NCI-H82 (cell line): ENCODE data around the gene HSPA8.
"Not testable (repeated sequence)": the region's sequence is repeated elsewhere in the genome, so short reads cannot be mapped to it uniquely, and the experiment has no call there.

Source experiments
- DNase-seq: peaks from one replicate; lab custom pipeline; 2025; lab: John Stamatoyannopoulos, UW

HSPA8 gene

DNA sequence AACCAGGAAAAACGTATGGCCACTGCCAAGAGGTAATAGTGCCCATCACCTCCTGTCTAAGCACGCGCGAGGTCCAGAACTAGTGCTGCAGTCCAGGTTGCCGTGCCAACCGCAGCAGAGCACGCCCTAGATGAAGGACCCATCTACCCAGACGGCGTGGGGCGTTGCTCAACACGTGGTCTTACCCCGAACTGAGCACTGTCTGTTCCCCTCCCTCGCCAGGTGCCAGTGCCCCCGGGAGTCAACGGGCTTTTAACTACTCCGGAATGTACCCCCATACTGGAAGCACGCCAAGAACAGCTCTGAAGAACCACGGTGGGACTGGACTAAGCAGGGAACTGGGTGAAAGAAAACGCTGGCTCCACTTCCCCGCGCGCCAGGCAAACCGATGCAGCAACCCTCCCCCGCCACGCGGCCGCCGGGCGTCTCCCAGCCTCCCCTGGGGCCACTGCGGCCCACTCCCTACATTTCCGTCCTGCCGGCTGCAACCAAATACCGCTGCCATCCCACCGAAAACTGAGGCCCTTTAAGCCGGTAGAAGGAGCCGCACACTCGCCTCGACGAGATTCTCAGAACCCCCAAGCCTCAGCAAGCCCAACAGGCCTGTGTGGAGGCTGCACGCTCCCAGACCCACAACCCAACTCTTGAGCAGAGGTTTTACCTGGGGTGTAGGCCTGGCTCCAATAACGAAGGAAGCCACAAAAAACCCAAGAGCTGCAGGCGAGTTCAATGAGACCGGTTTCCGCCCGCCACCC, at the start of gene HSPA8:
Gene HSPA8 (minus strand): TSS at position 734 of the 755 bp plus-strand sequence. CDS start 812 bp downstream, outside the sequence.
- peak; percentile 61 for DNase-seq

- peak; percentile 73 for DNase-seq
Measured at GRCh38 chr11:123111465-123111864, 49.5 kb upstream of the HSPA8 start.

GRCh38 chr11:123110397-123110796, 48.5 kb upstream of the HSPA8 start:
- DNase-seq: no peak

DNA sequence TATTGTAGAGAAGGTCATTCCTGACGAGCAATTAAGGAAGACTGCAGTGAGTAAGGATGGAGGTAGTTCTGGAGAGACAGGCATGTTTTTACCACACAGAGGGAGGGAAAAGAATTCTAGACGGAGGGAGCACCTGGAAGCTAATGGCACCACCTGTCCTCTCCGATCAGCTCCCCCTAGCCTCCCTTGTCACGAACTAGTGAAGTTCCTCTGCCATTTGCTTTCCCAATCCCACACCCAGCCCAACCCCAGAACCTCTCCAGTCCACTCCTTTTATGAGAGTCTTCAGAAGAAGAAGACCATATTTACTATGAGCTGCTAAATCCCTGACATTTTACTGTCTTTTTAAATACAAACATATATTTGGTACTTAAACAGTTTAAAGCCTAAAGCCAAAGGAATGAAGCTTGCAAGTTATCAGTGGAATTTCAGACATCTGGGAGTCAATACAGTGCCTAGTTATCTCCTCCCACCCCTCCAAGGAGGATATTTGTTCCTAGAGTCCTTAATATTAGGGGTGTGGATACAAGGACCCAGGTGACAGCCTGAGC, 46.1 kb upstream of the HSPA8 start:
- no peak for DNase-seq

DNA sequence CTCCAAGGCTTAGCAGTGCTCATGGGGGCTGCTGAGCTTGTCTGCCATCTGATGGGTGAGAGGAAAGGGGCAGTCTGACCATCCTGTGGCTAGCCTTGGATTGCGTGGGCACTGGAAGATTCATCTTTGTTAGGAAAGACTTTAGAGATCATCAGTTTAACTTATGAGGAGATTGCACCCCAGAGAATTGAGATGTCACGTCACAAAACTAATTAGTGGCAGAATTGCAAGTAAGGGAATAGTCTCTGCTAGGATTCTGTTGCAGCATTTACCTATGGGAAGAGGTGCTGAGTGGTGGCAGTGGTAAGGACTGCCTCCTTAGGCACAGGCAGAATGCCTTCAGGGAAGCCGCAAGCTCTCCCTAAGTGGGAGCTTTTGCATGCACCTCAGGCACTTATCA, 42.8 kb upstream of the HSPA8 start:
- no peak for DNase-seq

DNA sequence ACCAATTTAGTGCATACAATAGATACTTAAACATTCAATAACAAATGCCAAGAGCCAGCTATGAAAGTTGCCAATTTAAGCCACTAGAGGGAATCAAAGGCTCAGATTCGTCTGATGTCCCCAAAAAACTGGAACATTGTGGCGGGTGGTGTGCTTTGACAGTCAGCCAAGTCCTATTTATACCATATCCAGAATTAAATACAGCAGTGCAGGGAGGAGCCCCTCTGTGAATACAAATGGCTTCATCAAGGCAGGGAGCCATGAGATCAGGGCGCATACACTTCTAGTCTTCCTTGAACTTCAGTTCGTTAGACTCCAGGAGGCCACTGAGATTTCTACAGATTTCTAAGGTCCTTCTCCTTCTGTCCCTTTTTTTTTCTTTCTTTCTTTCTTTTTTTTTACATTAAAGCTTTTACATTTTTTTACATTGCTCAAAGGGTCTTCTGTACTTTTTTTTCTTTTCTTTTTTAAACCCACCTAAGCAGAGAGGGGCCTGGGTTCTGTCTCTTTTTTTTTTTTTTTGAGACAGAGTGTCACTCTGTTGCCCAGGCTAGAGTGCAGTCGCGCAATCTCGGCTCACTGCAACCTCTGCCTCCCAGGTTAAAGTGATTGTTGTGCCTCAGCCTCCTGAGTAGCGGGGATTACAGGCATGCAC, 41.5 kb upstream of the HSPA8 start:
- DNase-seq: peak; percentile 74

DNA sequence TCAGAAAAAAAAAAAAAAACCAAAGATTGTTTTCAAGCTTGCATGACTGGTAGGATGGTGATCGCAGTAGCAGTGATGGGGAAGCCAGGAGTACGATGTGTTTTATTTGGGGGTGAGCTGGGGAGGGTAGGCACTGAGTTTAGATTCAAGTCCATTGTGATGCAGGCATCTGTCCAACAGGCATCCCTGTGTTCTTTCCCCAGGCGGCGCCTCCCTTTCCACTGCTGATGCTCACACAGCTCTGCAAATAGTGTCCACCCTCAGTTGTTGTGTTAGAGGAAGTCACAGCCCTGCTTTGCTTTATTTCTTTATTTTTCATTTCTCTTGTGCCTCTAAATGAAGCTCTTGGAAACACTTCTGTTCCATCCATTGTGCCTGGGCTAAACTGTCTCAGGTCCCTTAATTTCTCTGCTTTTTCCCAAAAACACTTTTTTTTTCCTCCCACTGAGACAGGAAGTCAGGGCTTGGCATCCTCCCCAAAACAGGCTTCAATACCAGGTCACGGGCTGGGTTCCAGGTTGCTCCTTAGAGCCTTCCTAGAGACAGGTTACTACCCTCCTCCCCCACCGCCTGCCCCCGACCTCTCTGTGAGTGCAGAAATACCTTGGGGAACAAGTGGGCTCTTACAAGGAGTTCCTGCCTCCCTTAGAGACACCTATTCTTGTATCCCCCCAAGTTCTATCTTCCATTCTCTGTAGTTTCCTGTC, 38.6 kb upstream of the HSPA8 start:
- no peak for DNase-seq

GRCh38 chr11:123098990-123099389, 37.1 kb upstream of the HSPA8 start:
- no peak for DNase-seq

DNA sequence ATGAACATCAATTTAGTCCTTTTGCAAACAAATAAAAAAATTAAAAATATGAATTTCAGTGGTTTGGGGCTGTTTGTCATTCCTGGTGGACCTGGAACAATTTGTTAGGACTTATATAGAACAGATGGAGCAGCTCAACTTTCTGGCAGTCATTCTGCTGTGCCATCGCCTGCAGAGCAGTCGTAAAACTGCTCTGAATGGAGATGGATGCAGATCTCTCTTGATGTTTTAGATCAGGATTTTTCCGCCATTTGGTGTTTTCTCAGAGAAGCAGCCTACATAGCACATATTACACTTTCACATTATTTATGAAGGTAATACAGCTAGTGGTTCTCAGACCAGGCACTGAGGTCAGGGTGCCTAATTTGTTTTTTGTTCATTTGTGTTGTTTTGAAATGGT, 31.8 kb upstream of the HSPA8 start:
- DNase-seq: no peak

- DNase-seq: no peak
Measured at GRCh38 chr11:123091506-123091905, 29.6 kb upstream of the HSPA8 start.

DNA sequence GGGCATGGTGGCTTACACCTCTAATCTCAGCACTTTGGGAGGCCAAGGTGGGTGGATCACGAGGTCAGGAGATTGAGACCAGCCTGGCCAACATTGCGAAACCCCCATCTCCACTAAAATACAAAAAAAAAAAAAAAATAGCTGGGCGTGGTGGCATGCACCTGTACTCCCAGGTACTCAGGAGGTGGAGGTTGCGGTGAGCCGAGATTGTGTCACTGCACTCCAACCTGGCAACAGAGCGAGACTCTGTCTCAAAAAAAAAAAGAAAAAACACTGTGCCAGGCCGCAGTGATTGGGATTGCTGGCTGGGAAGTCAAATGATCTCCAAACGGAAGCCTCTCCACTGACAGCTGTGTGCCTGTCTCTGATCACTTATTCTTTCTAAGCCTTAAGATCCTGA, 28.2 kb upstream of the HSPA8 start:
- DNase-seq: not testable (repeated sequence)

DNA sequence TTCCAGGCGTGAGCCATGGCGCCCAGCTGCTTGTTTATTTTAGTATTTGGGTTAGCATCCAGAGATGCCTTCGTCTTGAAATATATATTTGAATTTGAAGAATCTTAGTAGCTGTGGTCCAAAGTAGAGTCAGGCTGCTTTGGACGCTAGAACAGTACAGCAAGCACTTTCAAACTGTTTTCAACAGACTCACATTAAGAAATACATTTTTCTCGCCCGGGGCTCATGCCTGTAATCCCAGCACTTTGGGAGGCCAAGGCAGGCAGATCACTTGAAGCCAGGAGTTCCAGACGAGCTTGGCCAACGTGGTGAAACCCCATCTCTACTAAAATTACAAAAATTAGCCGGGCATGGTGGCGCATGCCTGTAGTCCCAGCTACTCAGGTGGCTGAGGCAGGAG, 27.0 kb upstream of the HSPA8 start:
- not testable (repeated sequence) for DNase-seq

DNA sequence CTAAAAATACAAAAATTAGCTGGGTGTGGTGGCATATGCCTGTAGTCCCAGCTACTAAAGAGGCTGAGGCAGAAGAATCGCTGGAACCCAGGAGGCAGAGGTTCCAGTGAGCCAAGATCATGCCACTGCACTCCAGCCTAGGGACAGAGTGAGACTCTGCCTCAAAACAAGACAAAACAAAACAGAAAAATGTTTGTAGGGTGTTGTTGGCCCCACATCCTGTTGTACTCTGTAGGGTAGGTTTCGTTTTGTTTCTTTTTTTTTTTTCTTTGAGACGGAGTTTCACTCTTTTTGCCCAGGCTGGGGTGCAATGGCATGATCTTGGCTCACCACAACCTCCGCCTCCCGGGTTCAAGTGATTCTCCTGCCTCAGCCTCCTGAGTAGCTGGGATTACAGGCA, 25.7 kb upstream of the HSPA8 start:
- not testable (repeated sequence) for DNase-seq

GRCh38 chr11:123086305-123086704, 24.4 kb upstream of the HSPA8 start:
- peak; percentile 56 for DNase-seq

DNA sequence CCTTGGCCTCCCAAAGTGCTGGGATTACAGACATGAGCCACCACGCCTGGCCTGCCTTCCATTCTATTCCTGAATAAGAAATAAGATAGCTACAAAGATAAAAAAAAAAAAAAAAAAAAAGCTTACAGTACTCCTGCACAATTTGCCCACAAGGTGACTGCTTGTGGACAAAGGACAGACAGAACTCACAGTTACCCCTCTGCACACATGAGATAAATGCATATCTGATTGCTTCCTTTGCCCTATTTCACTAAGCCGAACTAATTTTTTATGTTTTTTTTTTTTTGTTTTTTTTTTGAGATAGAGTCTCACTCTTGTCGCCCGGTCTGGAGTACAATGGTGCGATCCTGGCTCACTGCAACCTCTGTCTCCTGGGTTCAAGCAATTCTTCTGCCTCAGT, 23.6 kb upstream of the HSPA8 start:
- DNase-seq: no peak

DNA sequence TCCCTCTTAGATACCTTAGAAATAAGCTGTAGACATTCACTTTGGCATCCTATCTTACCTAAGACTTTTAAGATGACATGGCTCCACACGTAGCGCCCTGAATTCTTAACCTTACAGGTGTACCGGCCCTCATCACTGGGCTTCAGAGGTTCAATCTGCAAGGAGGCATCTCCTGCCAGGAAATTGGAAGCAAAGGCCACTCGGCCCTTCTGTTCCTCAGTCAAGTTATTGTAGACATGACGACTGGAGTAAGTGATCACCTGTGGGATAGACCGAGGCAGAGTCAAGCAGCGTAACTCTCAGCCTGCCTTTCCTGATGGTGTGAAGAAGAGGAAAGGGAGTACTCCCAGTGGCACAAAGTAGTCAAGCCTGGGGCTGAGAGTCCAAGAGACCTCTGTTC, 22.5 kb upstream of the HSPA8 start:
- no peak for DNase-seq

DNA sequence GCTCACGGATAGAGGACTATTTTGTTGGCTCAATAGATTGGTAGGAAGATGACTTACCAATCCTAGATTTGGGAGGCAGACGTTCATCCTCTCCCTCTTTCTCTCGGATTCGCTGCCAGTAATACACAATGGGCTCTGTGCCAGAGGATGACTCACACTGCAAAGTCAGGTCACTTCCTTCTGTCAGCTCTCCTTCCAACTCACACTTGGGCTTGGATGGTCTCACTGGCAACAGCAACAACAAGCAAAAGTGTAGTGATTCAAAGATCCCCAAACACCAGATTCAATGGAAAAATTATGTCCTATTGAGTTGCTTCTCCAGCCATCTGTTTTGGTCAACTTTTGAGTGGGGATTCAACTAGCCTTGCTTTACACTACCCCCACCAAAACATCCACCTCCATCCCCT, 21.7 kb upstream of the HSPA8 start:
- DNase-seq: peak; percentile 92

DNA sequence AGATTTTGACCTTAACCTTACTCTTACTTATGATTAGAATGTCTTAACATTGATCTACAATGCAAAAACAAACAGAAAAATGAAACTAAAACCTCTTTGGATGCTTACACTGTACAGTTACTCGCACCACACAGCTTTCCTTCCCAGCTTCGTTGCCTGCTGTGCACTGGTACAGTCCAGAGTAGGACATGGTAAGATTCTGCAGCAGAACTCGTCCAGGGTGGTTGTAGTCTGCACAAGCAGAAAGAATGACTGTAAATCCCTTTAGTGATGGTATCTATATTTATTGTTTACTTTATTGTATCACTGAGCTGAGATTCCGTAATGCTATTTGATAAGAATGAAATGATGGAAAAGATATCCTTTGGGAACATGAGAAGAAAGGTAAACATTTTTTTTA, 21.0 kb upstream of the HSPA8 start:
- DNase-seq: no peak

GRCh38 chr11:123080015-123080414, 18.1 kb upstream of the HSPA8 start:
- DNase-seq: no peak

DNA sequence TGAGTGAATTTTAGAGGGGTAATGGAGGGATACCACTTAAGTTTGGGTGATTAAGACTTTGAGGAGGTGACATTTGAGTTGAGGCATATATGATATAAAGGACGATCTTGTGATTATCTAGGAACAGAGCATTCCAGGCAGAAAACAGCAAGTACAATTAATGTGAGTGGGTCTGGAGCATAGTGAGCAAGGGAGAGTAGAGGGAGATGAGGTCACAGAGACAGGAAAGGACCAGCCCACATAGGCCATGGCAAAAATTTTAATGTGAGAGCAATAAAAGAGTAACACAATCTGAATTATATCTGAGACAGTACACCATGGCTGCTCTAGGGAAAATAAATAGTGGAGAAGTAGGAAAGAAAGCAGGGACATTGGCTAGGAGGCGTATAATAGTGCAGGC, 14.5 kb upstream of the HSPA8 start:
- no peak for DNase-seq

DNA sequence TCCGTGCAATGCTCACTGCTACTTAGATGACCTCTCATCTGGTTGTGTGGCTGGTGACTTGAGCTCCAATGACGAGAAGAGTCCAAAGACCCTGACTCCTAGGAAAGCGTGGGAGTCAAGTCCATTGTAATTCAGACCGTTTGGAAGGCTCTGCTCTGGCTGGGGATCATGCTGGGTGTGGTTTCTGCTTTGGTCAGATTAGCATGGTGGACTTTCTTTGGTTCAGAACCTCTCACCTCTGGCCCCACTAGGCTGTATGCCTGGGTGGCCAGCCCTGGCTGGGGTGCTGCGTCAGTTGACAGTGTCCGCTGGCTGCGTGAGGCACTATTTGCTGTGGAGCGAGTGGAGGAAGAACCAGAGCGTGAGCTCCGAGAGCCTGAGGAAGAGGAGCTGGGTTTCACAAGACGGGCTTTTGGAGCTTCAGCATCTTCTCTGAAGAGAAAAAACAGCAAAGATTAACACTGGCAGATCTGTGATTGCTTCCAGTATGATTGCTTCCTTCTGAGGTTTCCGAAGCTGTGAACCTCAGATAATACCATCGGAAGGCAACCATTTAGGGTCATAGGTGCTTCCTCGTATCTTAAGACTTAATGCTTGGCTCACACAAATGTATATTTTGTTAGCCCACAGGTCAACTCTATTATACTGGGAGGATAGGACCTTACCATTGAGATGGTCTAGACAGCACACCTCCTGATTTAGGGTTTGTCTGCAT, 11.6 kb upstream of the HSPA8 start:
- no peak for DNase-seq

DNA sequence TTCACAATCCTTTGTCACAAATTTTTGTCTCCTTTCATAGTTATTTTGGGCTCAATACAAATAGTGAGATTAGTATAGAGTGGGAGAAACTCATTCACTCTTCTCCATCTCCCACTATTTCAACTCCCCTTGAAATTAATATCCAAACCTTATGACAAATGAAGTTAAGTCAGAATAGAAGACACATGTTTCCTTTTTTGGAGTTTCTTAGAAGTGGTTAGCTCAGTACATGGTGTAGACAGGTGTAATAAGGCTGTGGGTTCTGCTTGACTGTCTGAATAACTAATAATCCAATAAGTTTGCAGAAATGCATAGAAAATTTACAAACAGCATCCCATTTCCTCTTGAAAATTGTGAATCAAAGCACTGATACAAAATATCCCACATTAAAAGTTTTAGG, 10.8 kb upstream of the HSPA8 start:
- no peak for DNase-seq
